HG02798 (cell line): ENCODE data around the gene MYO1F.
"Not testable (repeated sequence)": the region's sequence is repeated elsewhere in the genome, so short reads cannot be mapped to it uniquely, and the experiment has no call there.

Experiments used
- ATAC-seq: cut with Tn5 transposase; IDR thresholded peaks from one replicate; pipeline ENCODE4 v1.9.1; 2021; ENCODE audit warnings: mild to moderate bottlenecking; ENCODE audit not compliant: unreplicated experiment, poor library complexity

MYO1F gene

DNA sequence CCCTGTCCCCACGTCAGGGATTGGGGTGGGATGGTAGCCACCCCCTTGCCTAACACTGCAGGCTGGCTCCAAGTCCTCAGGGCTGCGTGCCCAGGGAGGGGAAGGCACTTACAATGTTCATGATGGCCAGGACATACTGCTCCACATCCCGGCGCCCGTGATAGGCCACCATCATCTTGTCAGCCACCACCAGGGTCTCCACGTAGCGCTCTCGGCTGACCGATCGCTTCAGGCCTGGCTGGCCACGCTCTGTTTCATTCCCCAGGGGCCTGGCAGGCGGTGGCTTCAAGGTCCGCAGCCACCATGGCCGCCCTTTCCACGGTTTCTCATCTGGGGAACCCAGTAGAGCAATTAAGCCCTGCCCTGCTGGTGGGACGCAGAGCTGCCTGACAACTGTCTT lies 23.6 kb upstream of the MYO1F start:
- ATAC-seq, result no peak

DNA sequence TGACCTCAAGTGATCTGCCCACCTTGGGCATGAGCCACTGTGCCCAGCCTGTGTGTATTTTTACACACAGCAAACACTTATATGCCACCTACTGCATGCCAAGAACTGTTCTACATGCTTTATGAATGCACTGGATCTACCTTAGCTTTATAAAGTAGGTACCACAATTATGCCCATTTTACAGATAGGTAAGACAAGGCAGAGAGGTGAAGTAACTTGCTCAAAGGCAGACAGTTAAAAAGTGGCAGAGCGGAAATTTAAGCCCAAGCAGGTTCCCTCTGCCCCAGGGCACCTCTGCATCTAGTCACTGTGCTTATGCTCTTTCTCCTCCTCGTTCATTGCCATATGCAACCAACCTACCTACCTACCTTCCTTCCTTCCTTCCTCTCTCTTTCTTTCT lies 22.8 kb upstream of the MYO1F start:
- no peak for ATAC-seq

DNA sequence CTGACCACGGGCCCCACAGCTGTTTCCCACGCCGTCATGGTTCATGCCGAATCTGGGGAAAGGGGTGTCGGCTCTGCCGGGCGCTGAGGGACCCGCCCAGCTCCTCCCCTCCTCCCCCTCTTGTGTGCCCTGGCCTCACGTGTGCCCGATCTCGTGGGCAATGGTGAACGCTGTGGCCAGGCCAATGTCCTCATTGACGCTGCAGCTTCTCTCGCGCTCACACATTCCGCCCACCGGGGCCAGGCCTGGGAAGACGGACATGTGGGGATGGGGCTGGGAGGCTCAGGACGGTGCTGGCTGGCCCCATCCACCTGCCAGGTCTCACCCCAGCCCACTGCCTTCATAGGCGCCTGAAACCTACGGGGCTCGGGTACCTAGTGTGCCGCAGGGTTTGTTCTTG lies 18.9 kb upstream of the MYO1F start:
- no peak for ATAC-seq

DNA sequence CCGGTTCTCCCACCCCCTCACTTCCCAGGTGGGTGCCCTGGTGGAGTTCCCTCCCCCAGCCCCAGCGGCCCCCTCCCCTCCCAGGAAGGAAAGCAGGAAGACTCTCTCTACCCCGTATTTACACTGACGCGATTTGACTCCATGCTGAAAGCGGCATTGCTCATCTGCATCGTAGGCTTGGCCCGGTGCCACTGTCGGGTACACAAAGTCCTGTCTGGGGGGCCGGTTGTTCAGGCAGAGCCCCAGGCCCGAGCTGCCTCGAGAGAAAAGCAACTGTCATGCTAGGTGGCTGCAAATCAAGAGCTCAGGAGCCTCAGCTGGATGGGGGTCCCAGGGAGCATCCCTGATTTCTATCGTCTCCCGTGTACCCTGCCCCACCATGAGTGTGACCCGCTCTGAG lies 18.4 kb upstream of the MYO1F start:
- no peak for ATAC-seq

DNA sequence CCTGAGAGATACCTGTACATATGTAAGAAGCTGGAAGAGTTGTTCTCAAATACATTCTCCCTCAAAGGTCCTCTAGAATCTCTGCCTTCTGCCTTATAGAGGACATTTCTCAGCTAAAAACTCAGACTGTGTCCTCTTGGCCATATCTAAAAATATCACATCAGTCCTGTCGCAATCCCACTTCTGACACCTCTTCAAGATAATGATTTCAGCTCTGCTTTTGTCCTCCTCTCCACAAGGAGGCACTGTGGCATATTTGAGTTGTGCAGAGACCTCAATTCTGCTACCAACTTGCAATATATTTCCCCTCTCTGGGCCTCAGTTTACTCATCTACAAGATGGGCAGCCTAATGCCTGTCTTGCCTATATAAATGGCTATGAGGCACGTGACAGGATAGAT lies 16.7 kb upstream of the MYO1F start:
- no peak for ATAC-seq

DNA sequence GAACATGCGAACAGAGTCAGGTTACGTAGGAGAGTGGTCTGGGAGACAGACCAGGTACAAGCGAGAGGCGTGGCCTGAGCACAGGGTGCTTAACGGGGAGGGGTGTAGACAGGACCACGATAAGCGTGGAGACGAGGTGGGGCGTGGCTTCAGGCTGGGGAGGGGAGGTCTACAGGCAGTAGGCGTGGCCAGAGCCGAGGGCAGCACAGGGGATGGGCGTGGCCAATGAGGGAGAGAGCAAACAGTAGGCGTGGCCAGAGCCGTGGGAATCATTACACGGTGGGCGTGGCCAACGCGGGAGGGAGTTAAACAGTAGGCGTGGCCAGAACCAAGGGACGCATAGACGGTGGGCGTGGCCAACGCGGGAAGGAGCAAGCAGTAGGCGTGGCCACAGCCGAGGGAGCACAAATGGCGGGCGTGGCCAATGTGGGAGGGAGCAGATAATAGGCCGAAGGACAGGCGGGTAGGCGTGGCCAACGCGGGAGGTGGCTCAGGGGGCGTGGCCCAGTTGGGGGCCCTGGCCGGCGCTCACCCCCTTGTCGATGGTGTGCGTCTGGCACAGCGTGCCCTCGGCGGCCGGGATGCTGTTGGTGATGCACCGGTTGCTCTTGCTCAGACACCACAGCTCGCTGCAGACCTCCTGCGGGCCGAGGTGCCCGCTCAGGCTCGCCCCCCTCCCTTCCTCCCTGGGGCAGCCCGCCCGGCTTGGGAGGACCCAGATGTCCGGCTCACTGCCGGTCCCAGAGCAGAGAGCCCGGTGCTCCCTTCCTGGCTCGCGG lies 15.2 kb upstream of the MYO1F start:
- no peak for ATAC-seq

- ATAC-seq, result no peak
These were observed 12.0 kb upstream of the MYO1F start for GRCh38 chr19:8589177-8589714.

DNA sequence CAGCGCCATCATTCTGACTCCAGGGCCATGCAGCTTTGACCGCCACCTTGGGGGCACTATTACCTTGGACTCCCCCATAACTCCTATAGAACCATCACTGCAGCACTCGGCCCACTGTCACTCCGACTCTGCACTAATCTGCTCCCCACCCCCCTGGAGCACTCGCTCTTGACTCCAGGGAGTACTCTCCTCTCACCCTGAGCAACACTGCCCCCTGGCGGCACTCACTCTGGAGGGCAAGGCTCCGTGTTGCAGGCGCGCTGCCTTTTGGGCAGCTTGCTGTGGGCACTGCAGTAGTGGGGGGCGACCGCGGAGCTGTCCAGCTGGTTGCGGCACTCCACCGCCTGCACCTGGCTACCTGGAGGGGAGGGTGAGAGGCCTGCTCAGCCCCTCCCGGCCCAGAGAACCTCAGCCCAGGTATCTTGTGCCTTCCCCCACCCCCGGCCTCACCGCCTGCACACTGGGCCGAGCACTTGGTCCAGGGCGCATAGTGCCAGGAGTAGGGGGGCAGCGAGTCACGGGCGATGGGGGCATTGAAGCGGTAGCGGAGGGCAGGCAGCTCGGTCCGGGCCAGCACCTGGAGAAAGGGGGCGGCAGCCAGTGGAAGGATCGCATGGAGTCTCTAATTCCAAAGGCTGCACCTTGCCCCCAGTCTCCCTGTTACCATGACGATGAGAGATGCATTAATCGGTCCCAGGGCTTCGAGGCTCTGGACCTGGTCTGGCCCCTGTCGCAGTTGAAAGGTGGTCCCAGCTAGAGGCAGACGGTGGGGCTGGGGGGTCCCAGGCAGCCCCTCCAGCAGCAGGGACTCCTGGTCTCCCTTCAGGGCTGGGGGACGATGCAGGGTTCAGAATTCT lies 8.9 kb upstream of the MYO1F start:
- ATAC-seq, result no peak

DNA sequence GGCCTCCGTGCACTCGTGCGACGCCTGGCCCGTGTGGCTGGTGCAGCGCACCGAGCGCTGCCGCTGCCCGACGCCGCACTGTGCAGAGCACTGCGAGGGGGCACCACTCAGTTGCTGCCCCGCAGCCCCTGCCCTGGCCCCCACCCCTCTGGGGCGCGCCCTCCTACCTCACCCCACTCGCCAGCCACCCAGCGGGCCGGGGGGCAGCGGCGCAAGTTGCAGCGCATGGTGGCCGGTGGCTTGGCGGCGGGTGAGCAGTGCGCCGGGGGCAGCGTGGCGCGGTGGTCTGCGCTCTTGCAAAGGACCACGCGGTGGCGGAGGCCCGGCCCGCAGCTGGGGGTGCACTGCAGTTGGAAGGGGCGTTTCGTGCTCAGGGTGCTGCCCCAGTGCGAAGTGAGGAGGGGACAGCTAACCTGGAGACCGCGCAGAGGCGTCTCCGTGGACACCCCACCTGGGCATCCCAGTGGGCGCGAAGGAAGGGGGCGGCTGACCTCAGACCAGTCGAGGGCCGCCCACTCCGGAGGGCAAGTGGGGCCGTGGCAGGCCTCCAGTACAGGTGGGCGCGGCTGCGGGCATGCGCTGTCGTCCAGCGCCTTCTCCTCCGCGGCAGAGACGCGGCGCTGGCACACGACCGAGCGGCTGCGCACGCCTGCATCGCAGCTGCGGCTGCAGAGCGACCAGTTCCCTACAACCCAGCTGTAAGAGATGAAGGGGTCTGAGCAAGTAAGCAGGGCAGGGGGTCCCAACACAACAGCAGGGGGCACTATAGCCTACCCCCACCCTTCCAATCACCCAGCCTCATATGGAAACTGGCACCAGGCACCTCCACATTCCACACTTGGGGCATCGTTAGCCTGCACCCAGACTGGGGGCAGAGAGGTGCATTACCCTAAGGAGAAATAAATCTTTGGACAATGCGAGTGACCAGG lies 8.0 kb upstream of the MYO1F start:
- ATAC-seq, result no peak

- ATAC-seq, result peak; percentile 40
These were observed 3.6 kb upstream of the MYO1F start for GRCh38 chr19:8580710-8581281.

GRCh38 chr19:8578642-8579265 lies 1.5 kb upstream of the MYO1F start:
- ATAC-seq, result no peak

DNA sequence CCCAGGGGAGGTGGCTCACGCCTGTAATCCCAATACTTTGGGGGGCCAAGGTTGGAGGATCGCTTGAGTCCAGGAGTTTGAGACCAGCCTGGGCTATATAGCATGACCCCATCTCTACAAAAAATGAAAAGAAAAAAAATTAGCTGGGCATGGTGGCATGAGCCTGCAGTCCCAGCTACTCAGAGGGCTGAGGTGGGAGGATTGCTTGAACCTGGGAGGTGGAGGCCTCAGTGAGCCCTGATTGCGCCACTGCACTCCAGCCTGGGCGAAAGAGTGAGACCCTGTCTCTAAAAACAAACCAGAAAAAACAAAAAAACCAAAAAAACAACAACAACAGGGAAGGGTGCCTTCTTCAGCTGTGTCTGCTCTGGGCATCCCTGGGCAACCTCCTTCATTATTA lies 499 bp upstream of the MYO1F start:
- ATAC-seq, result no peak

DNA sequence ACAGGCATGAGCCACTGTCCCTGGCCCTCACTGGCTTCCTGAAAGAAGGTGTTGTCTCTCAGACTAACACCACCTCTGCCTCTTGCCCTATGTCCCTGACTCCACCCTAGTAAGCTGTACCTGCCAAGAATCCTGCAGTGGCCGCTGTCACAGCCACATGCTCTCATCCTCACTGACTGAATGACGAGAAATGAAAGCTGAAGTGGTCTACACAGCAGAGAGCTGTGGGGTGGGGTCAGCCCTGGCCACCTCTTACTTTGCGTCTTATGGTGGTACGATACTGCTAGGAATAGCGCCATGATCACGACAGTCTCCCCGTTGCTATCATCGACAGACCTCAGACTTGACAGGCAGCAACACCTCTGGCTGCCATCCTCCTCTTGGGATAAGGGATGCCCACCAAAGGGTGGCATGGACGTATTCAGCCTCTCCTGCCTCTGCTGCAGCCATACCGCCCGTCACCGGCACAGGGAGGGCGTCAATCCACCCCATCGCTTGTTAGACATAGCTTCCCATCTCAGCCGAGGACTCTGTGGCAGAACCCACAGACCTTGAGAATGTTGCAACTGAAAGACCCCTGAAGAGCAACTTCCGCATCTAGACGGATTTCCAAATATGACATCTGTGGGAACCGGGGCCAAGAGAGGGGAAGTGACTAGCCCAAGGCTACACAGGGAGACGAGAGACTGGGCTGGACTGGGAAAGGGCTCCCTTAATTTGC lies 809 bp downstream of the MYO1F start:
- no peak for ATAC-seq

GRCh38 chr19:8575467-8575997 lies 1.7 kb downstream of the MYO1F start:
- no peak for ATAC-seq

- ATAC-seq, result not testable (repeated sequence)
These were observed 2.7 kb downstream of the MYO1F start for GRCh38 chr19:8574619-8574922.

GRCh38 chr19:8573316-8573715 lies 3.9 kb downstream of the MYO1F start:
- no peak for ATAC-seq

DNA sequence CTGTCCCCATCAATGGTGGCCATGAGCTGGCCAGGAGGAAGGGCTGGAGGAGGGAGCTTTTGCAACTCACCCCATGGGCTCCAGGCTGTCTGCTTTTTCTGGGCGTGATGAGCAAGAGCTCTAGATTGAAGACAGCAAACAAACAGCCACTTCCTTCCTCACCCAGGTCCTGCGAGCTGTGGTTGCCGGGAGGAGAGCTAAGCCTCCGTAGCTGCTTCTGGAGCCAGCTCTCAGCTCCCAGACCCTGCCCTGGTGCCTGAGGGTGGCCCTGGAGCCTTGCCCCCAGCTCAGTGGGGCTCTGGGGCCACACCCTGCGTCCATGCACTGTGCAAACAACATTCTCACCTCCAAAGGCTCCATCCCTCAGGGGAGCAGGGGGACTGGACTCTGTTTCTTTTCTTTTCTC lies 6.2 kb downstream of the MYO1F start:
- no peak for ATAC-seq

GRCh38 chr19:8569066-8569771 lies 8.0 kb downstream of the MYO1F start:
- ATAC-seq, result peak; percentile 46
